DMS 273 (cell line): ENCODE measurements around the gene KRT79.
A peak's percentile ranks its signal among the peaks of the same experiment; 100 is the strongest.
"Not testable (repeated sequence)": the region's sequence is repeated elsewhere in the genome, so short reads cannot be mapped to it uniquely, and the experiment has no call there.

Experiments
- DNase-seq: peaks from one replicate; lab custom pipeline; 2025; ENCODE audit not compliant: unreplicated experiment; lab: John Stamatoyannopoulos, UW

KRT79 gene

GRCh38 chr12:52861511-52861910 lies 27.4 kb upstream of the KRT79 start:
- DNase-seq = no peak

GRCh38 chr12:52860102-52860823 lies 26.2 kb upstream of the KRT79 start:
- peak; percentile 40 for DNase-seq

GRCh38 chr12:52857500-52857899 lies 23.4 kb upstream of the KRT79 start:
- no peak for DNase-seq

GRCh38 chr12:52856787-52857186 lies 22.7 kb upstream of the KRT79 start:
- DNase-seq = no peak

- not testable (repeated sequence) for DNase-seq
These were observed 22.0 kb upstream of the KRT79 start for GRCh38 chr12:52856077-52856476.

GRCh38 chr12:52851787-52852186 lies 17.7 kb upstream of the KRT79 start:
- DNase-seq = no peak

- no peak for DNase-seq
These were observed 16.6 kb upstream of the KRT79 start for GRCh38 chr12:52850681-52851080.

- no peak for DNase-seq
These were observed 15.4 kb upstream of the KRT79 start for GRCh38 chr12:52849511-52849910.

GRCh38 chr12:52848661-52849255 lies 14.6 kb upstream of the KRT79 start, which contains the start of gene KRT78:
KRT78 (minus strand) TSS chr12:52848994; CDS start chr12:52848930, 64 bp downstream.
- DNase-seq = no peak

- DNase-seq = no peak
These were observed 13.4 kb upstream of the KRT79 start for GRCh38 chr12:52847335-52848102.

- no peak for DNase-seq
These were observed 12.4 kb upstream of the KRT79 start for GRCh38 chr12:52846356-52846970.

GRCh38 chr12:52845946-52846345 lies 11.8 kb upstream of the KRT79 start:
- no peak for DNase-seq

- no peak for DNase-seq
These were observed 10.3 kb upstream of the KRT79 start for GRCh38 chr12:52844386-52844785.

- DNase-seq = no peak
These were observed 5.5 kb upstream of the KRT79 start for GRCh38 chr12:52839436-52840105.

GRCh38 chr12:52838609-52839435 lies 4.7 kb upstream of the KRT79 start:
- no peak for DNase-seq

GRCh38 chr12:52837781-52838608 lies 3.9 kb upstream of the KRT79 start:
- no peak for DNase-seq

GRCh38 chr12:52837413-52837741 lies 3.3 kb upstream of the KRT79 start:
- no peak for DNase-seq

- no peak for DNase-seq
These were observed 2.6 kb upstream of the KRT79 start for GRCh38 chr12:52836491-52837412.
